Loucy (cell line): Measurements from ENCODE around the gene GRID2.

Source experiments
- H2AFZ ChIP-seq: fragments of 200-600 bp; sonication (generic); 2 replicates; pipeline ENCODE4 v1.6.0; 2016; ENCODE audit warnings: antibody characterized with exemption, mild to moderate bottlenecking, low read length, moderate library complexity
- H3F3A ChIP-seq: fragments of 200-600 bp; 2 replicates; pipeline ENCODE4 v1.6.0; 2016; ENCODE audit warnings: antibody characterized with exemption, low read depth, mild to moderate bottlenecking
- H3K27me3 ChIP-seq: fragments of 200-600 bp; sonication (generic); 2 replicates; pipeline ENCODE4 v1.6.1; 2014; ENCODE audit warnings: low read length, mild to moderate bottlenecking; ENCODE audit not compliant: insufficient read depth, poor library complexity, severe bottlenecking
- H3K36me3 ChIP-seq: fragments of 200-600 bp; sonication (generic); 2 replicates; pipeline ENCODE4 v1.6.1; 2016; ENCODE audit warnings: low read length; ENCODE audit not compliant: insufficient read depth
- H3K4me1 ChIP-seq: fragments of 200-600 bp; sonication (generic); 2 replicates; pipeline ENCODE4 v1.5.1; 2014; ENCODE audit warnings: low read length, mild to moderate bottlenecking; ENCODE audit not compliant: insufficient read depth, poor library complexity, severe bottlenecking
- H3K4me2 ChIP-seq: fragments of 200-600 bp; sonication (generic); 2 replicates; pipeline ENCODE4 v1.6.0; 2014; ENCODE audit warnings: antibody characterized with exemption, low read length, low read depth, mild to moderate bottlenecking; ENCODE audit not compliant: poor library complexity, severe bottlenecking
- H3K4me3 ChIP-seq: fragments of 200-600 bp; sonication (generic); 2 replicates; pipeline ENCODE4 v1.5.1; 2014; ENCODE audit warnings: low read length, mild to moderate bottlenecking, mixed read lengths; ENCODE audit not compliant: poor library complexity, severe bottlenecking
- H3K79me2 ChIP-seq: fragments of 200-600 bp; sonication (generic); 2 replicates; pipeline ENCODE4 v1.6.1; 2014; ENCODE audit warnings: low read length; ENCODE audit not compliant: insufficient read depth
- H3K9ac ChIP-seq: fragments of 200-600 bp; sonication (generic); 2 replicates; pipeline ENCODE4 v1.6.0; 2014; ENCODE audit warnings: mild to moderate bottlenecking, low read depth, low read length, moderate library complexity; ENCODE audit not compliant: poor library complexity, severe bottlenecking
- H3K9me2 ChIP-seq: fragments of 200-600 bp; sonication (generic); replicated peaks from 2 replicates; pipeline ENCODE4 v1.6.1; 2016; ENCODE audit warnings: low read depth, low read length, mixed read lengths
- H3K9me3 ChIP-seq: fragments of 200-600 bp; sonication (generic); 2 replicates; pipeline ENCODE4 v1.6.1; 2014; ENCODE audit warnings: mild to moderate bottlenecking, antibody characterized with exemption, low read length, low read depth; ENCODE audit not compliant: insufficient read depth
- H4K20me1 ChIP-seq: fragments of 200-600 bp; sonication (generic); 2 replicates; pipeline ENCODE4 v1.6.0; 2014; ENCODE audit warnings: antibody characterized with exemption, low read length, mild to moderate bottlenecking; ENCODE audit not compliant: insufficient read depth, poor library complexity, severe bottlenecking
- CTCF ChIP-seq: fragments of 200-600 bp; sonication (generic); conservative IDR thresholded peaks from 2 replicates; pipeline ENCODE4 v1.5.1; 2014; ENCODE audit warnings: mild to moderate bottlenecking, antibody characterized with exemption, low read length
- EZH2phosphoT487 ChIP-seq: fragments of 200-600 bp; IDR thresholded peaks from 2 replicates; pipeline ENCODE4 v1.6.1; 2018; ENCODE audit warnings: antibody characterized with exemption, mild to moderate bottlenecking, moderate library complexity, borderline replicate concordance

The GRID2 gene

DNA sequence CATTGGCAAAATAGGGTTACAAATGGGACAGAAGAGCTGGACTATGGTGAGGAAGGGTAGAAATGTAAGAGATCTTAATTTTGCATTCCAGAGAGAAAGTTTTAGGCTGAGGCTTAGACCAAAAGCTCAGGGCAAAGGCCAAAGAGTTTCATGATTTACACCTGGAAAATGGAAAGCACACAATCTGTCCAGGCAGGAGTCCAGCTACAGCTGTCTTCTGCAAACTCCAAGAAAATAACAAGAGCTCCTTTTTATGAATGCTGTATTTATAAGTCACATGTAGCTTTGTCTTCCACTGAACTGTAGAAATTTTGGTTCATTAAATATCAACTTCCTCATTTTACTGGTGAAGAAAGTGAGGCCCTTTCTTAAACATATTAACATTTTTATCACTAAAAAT lies 1236.8 kb downstream of the GRID2 start:
- Histone ChIP-seq H3K27me3 (no peaks in the 10 kb centered on the region), H3K4me1 (no peaks in the 10 kb centered on the region), H3F3A (no peaks in the 10 kb centered on the region), H4K20me1 (no peaks in the 10 kb centered on the region), H3K9me2 (peaks cover 4% of the 10 kb centered on the region; the same call in 1 of the 2 replicates), H2AFZ (no peak overlapping the region), H3K4me2 (no peak overlapping the region), H3K9ac (no peak overlapping the region), H3K79me2 (no peaks in the 10 kb centered on the region), H3K4me3 (no peak overlapping the region), H3K36me3 (no peaks in the 10 kb centered on the region), H3K9me3 (no peaks in the 10 kb centered on the region)
- TF ChIP-seq EZH2phosphoT487 = no peak

- Histone ChIP-seq H3K4me3 (no peak overlapping the region), H3K9me2 (no peaks in the 10 kb centered on the region), H3K4me1 (no peaks in the 10 kb centered on the region), H3K9me3 (no peaks in the 10 kb centered on the region), H2AFZ (no peak overlapping the region), H3K27me3 (no peaks in the 10 kb centered on the region), H3F3A (no peaks in the 10 kb centered on the region), H4K20me1 (no peaks in the 10 kb centered on the region), H3K79me2 (no peaks in the 10 kb centered on the region), H3K4me2 (no peak overlapping the region), H3K9ac (no peak overlapping the region), H3K36me3 (no peaks in the 10 kb centered on the region)
- TF ChIP-seq CTCF (no peak), EZH2phosphoT487 (no peak)
Measured at GRCh38 chr4:93561842-93562241, 1258.1 kb downstream of the GRID2 start.

DNA sequence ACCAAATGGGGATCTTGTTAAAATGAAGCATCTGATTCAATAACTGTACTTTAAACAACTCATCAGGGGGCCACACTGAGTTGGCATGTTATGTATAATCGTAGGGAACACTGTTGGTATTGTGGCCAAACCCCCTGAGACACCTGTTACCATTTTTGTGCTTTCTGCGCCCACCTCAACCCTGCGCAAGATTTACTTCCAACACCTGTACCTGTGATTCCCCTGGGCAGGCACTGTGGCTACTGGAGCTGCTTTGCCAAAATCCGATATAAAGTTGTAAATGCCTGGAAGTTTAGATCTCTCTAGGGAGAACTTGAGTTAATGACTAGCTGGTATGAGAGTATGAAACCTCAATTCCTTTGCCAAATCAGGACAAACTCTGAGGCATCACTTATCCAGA lies 1265.0 kb downstream of the GRID2 start:
- H3K9ac ChIP-seq = no peak overlapping the region
- TF ChIP-seq EZH2phosphoT487 = no peak
- TF ChIP-seq CTCF = no peak
- no peak overlapping the region for H3K4me2 ChIP-seq
- no peaks in the 10 kb centered on the region for H3K79me2 ChIP-seq
- no peak overlapping the region for H3K4me3 ChIP-seq
- H3K36me3 ChIP-seq = no peaks in the 10 kb centered on the region
- H3K9me2 ChIP-seq = no peaks in the 10 kb centered on the region
- no peak overlapping the region for H2AFZ ChIP-seq
- no peaks in the 10 kb centered on the region for H3F3A ChIP-seq
- H3K4me1 ChIP-seq = no peaks in the 10 kb centered on the region
- no peaks in the 10 kb centered on the region for H3K27me3 ChIP-seq
- H4K20me1 ChIP-seq = no peaks in the 10 kb centered on the region
- H3K9me3 ChIP-seq = no peaks in the 10 kb centered on the region

DNA sequence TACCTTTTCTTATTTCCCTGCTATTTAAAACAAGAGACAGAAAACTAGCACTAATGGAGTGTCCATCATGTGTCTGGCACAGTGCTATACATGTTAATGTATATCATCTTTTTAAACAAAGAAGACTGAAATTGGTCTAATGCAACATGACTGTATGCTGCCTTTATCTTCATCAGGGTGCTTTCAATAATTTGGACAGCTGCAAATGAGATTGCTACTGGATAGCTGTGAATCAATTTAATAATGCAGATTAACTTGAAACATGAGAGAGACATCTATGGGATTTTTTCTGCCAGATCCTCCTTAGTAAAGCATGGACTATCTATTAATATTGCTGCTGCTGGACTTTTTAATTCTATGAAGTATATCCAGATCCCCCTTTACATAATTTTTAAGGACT lies 1269.5 kb downstream of the GRID2 start:
- no peak overlapping the region for H3K9ac ChIP-seq
- no peaks in the 10 kb centered on the region for H3K9me3 ChIP-seq
- H3K9me2 ChIP-seq = no peaks in the 10 kb centered on the region
- H3K4me2 ChIP-seq = no peak overlapping the region
- no peak overlapping the region for H3K4me3 ChIP-seq
- H4K20me1 ChIP-seq = no peaks in the 10 kb centered on the region
- no peak for TF ChIP-seq EZH2phosphoT487
- TF ChIP-seq CTCF = no peak
- no peaks in the 10 kb centered on the region for H3K27me3 ChIP-seq
- H2AFZ ChIP-seq = no peak overlapping the region
- H3F3A ChIP-seq = no peaks in the 10 kb centered on the region
- no peaks in the 10 kb centered on the region for H3K4me1 ChIP-seq
- H3K79me2 ChIP-seq = no peaks in the 10 kb centered on the region
- no peaks in the 10 kb centered on the region for H3K36me3 ChIP-seq
